ENCODE data around the gene FAM234A.

- no peak for TF ChIP-seq NFRKB (IDR thresholded peaks at IDR 0.05)
- TF ChIP-seq TARDBP (IDR thresholded peaks at IDR 0.05), result no peak
- no peak for TF ChIP-seq FOXK2 (IDR thresholded peaks at IDR 0.05)
- no peak for TF ChIP-seq ARNT (IDR thresholded peaks at IDR 0.05)
- TF ChIP-seq ZNF384 (IDR thresholded peaks at IDR 0.05), result no peak
- no peak for TF ChIP-seq FOXA1 (IDR thresholded peaks at IDR 0.05)
- TF ChIP-seq HDGF (IDR thresholded peaks at IDR 0.05; ENCODE audit: borderline replicate concordance), result no peak
- no peak for TF ChIP-seq SP1 (IDR thresholded peaks at IDR 0.05)
- TF ChIP-seq SUZ12 (IDR thresholded peaks at IDR 0.05), result no peak
- no peak for TF ChIP-seq BHLHE40 (IDR thresholded peaks at IDR 0.05; ENCODE audit: borderline replicate concordance)
Measured at GRCh38 chr16:290681-291405, 56.2 kb downstream of the FAM234A start.
